MM.1S (cell line): Measurements from ENCODE around the gene ARMCX2.

Source experiments
- DNase-seq: peaks from one replicate; pipeline ENCODE4 v3.0.0-alpha.2; 2015
- H2AFZ ChIP-seq: fragments of 300-600 bp; sonication (generic); 2 replicates; pipeline ENCODE4 v1.6.0; 2016; ENCODE audit warnings: antibody characterized with exemption, low read length
- H3F3A ChIP-seq: fragments of 300-600 bp; sonication (generic); 2 replicates; pipeline ENCODE4 v1.6.1; 2016; ENCODE audit warnings: mild to moderate bottlenecking, antibody characterized with exemption, low read length, moderate library complexity, mixed read lengths; ENCODE audit not compliant: insufficient read depth
- H3K27ac ChIP-seq: fragments of 300-600 bp; sonication (generic); 2 replicates; pipeline ENCODE4 v1.5.1; 2016; ENCODE audit warnings: mild to moderate bottlenecking, low read length
- H3K27me3 ChIP-seq: fragments of 300-600 bp; sonication (generic); replicated peaks from 2 replicates; pipeline ENCODE4 v1.6.0; 2016; ENCODE audit warnings: low read length; ENCODE audit not compliant: insufficient read depth
- H3K36me3 ChIP-seq: fragments of 300-600 bp; sonication (generic); replicated peaks from 2 replicates; pipeline ENCODE4 v1.6.1; 2016; ENCODE audit warnings: mild to moderate bottlenecking, low read length, mixed read lengths; ENCODE audit not compliant: insufficient read depth
- H3K4me1 ChIP-seq: fragments of 300-600 bp; sonication (generic); 2 replicates; pipeline ENCODE4 v1.6.1; 2016; ENCODE audit warnings: low read length, mixed read lengths
- H3K4me2 ChIP-seq: fragments of 300-600 bp; sonication (generic); 2 replicates; pipeline ENCODE4 v1.6.0; 2016; ENCODE audit warnings: low read depth, low read length
- H3K4me3 ChIP-seq: fragments of 300-600 bp; sonication (generic); 2 replicates; pipeline ENCODE4 v1.5.1; 2016; ENCODE audit warnings: low read length, mixed read lengths
- H3K79me2 ChIP-seq: fragments of 300-600 bp; sonication (generic); 2 replicates; pipeline ENCODE4 v1.6.1; 2016; ENCODE audit warnings: mixed run types, low read length, mixed read lengths
- H3K9ac ChIP-seq: fragments of 300-600 bp; sonication (generic); 2 replicates; pipeline ENCODE4 v1.6.1; 2016; ENCODE audit warnings: low read length, mixed read lengths
- H3K9me2 ChIP-seq: fragments of 300-600 bp; sonication (generic); replicated peaks from 2 replicates; pipeline ENCODE4 v1.6.1; 2016; ENCODE audit warnings: mild to moderate bottlenecking, low read length, mixed read lengths; ENCODE audit not compliant: insufficient read depth
- H3K9me3 ChIP-seq: fragments of 300-600 bp; sonication (generic); replicated peaks from 2 replicates; pipeline ENCODE4 v1.6.1; 2016; ENCODE audit warnings: mild to moderate bottlenecking, low read length, mixed read lengths; ENCODE audit not compliant: insufficient read depth
- H4K20me1 ChIP-seq: fragments of 300-600 bp; sonication (generic); 2 replicates; pipeline ENCODE4 v1.6.1; 2016; ENCODE audit warnings: mild to moderate bottlenecking, low read length, moderate library complexity, mixed read lengths; ENCODE audit not compliant: insufficient read depth
- EZH2 ChIP-seq: fragments of 300-600 bp; sonication (generic); optimal IDR thresholded peaks from 2 replicates; pipeline ENCODE3; 2017; ENCODE audit warnings: low read depth, mild to moderate bottlenecking, antibody characterized with exemption, low read length, mixed read lengths
- EZH2phosphoT487 ChIP-seq: fragments of 300-600 bp; sonication (generic); IDR thresholded peaks from 2 replicates; pipeline ENCODE4 v1.6.1; 2018; ENCODE audit warnings: antibody characterized with exemption, low read length
- TF ChIP-seq, protein P1 (sequence below): fragments of 300-600 bp; sonication (generic); IDR thresholded peaks from 2 replicates; pipeline ENCODE4 v1.5.1; 2016; ENCODE audit warnings: antibody characterized with exemption, low read length, mixed read lengths

Gene ARMCX2

DNA sequence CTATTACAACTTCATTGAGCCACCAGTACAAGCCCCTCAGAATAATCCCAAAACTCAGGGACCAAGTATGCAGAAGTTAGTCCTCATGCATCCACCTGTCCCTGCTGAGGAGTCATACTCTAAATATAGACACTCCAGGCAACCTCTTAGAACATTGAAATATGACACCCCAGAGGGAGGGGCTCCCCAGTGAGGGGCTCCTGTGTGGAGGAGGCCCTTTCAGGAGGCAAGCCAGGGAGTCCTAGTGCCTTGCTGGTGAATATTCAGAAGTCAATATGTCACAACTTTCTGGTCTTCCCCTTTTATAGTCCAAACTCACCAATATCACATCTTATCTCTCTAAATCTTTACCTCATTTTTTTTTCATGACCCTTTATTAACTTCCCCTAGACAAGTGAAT lies 40.3 kb downstream of the ARMCX2 start:
- H3K27ac ChIP-seq: no peak overlapping the region
- no peaks in the 10 kb centered on the region for H3K9me2 ChIP-seq
- TF ChIP-seq EZH2 (no peak), EZH2phosphoT487 (no peak)
- TF ChIP-seq, protein P1, sequence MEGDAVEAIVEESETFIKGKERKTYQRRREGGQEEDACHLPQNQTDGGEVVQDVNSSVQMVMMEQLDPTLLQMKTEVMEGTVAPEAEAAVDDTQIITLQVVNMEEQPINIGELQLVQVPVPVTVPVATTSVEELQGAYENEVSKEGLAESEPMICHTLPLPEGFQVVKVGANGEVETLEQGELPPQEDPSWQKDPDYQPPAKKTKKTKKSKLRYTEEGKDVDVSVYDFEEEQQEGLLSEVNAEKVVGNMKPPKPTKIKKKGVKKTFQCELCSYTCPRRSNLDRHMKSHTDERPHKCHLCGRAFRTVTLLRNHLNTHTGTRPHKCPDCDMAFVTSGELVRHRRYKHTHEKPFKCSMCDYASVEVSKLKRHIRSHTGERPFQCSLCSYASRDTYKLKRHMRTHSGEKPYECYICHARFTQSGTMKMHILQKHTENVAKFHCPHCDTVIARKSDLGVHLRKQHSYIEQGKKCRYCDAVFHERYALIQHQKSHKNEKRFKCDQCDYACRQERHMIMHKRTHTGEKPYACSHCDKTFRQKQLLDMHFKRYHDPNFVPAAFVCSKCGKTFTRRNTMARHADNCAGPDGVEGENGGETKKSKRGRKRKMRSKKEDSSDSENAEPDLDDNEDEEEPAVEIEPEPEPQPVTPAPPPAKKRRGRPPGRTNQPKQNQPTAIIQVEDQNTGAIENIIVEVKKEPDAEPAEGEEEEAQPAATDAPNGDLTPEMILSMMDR: no peak
- peaks cover 24% of the 10 kb centered on the region for H3K79me2 ChIP-seq
- H3K27me3 ChIP-seq: no peaks in the 10 kb centered on the region
- H2AFZ ChIP-seq: no peak overlapping the region
- peak; percentile 24 for DNase-seq
- no peaks in the 10 kb centered on the region for H3K36me3 ChIP-seq
- H3F3A ChIP-seq: 0 out of 2 replicates have a peak, but pooled peaks cover 4% of the 10 kb centered on the region
- peaks cover 16% of the 10 kb centered on the region for H3K4me1 ChIP-seq
- no peaks in the 10 kb centered on the region for H3K9me3 ChIP-seq
- no peak overlapping the region for H3K4me3 ChIP-seq
- no peak overlapping the region for H3K9ac ChIP-seq
- no peaks in the 10 kb centered on the region for H4K20me1 ChIP-seq
- H3K4me2 ChIP-seq: no peak overlapping the region

DNA sequence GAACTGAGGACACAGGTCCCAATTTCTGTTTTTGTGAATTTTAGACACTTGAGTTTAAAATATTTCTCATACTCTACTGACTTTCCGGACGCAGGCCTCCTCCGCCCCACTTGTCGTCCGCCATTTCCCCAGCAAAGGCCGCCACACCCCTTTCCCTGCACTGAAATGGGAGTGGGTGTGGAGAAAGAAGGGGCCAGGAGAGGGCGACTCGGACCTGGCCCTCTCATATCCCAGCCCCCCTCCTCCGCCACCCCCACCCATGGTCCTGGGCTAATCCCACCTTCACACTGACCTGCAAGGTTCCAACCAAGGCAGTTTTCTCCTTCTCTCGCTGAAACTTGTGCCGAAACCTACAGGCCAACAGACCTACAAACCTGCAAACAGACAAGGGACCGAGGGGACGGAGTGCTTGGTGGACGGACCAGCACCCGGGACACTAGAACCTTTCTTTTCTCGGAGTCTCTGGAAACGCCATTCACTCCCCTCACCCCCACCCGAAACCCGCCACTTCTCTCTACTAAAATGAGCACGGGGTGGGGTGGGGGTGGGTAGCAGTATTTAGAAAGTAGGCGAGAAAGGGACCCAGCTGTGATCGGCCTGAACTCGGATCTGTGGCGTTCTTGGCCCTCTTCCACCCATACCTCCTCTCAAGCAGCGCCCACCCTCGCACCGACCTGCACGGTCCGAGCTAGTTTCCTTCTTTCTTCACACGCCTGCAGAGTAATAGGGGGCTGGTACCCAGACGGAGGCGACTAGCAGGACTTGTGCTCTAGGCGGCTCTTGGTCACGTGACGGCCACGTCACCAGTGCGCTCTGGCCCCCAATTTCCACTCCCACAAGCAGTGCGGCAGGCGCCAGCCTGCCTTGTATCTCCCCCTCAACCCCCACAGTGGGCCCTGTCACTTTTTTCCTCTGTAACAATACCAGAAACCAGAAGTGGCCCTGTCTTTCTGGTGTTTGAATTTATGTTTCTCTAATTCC lies 42.1 kb downstream of the ARMCX2 start, which contains the start of gene ARMCX6:
Gene ARMCX6, minus strand, starts transcription at position 790 of the 981 bp plus-strand sequence. CDS start 1,380 bp downstream, outside the sequence.
- TF ChIP-seq EZH2: no peak
- TF ChIP-seq, protein P1: peak; percentile 38

GRCh38 chrX:101605728-101606127 lies 53.9 kb downstream of the ARMCX2 start:
- Histone ChIP-seq H3K27me3 (no peaks in the 10 kb centered on the region), H3K9ac (no peak overlapping the region), H3K9me3 (no peaks in the 10 kb centered on the region), H4K20me1 (no peaks in the 10 kb centered on the region), H3K4me2 (no peak overlapping the region), H3K4me3 (no peak overlapping the region), H3K79me2 (no peaks in the 10 kb centered on the region), H3F3A (no peaks in the 10 kb centered on the region), H3K4me1 (no peaks in the 10 kb centered on the region), H3K36me3 (no peaks in the 10 kb centered on the region), H3K9me2 (no peaks in the 10 kb centered on the region), H3K27ac (no peak overlapping the region), H2AFZ (no peak overlapping the region)
- TF ChIP-seq, protein P1: no peak
- TF ChIP-seq EZH2: no peak
- TF ChIP-seq EZH2phosphoT487: no peak
- no peak for DNase-seq

More for the DNA sequence above, 42.1 kb downstream of the ARMCX2 start, which contains the start of gene ARMCX6:
- no peaks in the 10 kb centered on the region for H3K9me2 ChIP-seq
- peak within 1 kb of the TSS; percentile 22; the same call in 1 of the 2 replicates for H3K27ac ChIP-seq
- peak within 1 kb of the TSS; percentile 66; the same call in 1 of the 2 replicates for H3K9ac ChIP-seq
- no peaks in the 10 kb centered on the region for H3K36me3 ChIP-seq
- H3K27me3 ChIP-seq: no peaks in the 10 kb centered on the region
- H4K20me1 ChIP-seq: no peaks in the 10 kb centered on the region
- H3K4me2 ChIP-seq: peak within 1 kb of the TSS; percentile 67
- H3F3A ChIP-seq: 0 out of 2 replicates have a peak, but pooled peaks cover 4% of the 10 kb centered on the region
- peaks cover 16% of the 10 kb centered on the region for H3K4me1 ChIP-seq
- peak within 1 kb of the TSS; percentile 65 for H2AFZ ChIP-seq
- H3K4me3 ChIP-seq: peak within 1 kb of the TSS; percentile 72
- peaks cover 9% of the 10 kb centered on the region; the same call in 1 of the 2 replicates for H3K79me2 ChIP-seq
- no peaks in the 10 kb centered on the region for H3K9me3 ChIP-seq
- peak; percentile 77 for DNase-seq
